ENCODE results near the gene WDR86. TPM values are rescaled to one million over a fixed set of nuclear protein-coding genes. Genes with fewer than 3 reads are reported as not detected.

WDR86 gene
- total RNA-seq, 1 experiment from 2014 or later, result 8.1 TPM

GRCh38 chr7:151336027-151336708 is 73.7 kb downstream of the WDR86 start:
- Histone ChIP-seq H2AK5ac (ENCODE audit: insufficient read length, low read length) (no peak overlapping the region), H3K9me3 (ENCODE audit: control insufficient read depth, low read depth, low read length) (no peaks in the 10 kb centered on the region), H3K27me3 (ENCODE audit: insufficient read depth, low read length) (peaks cover 2% of the 10 kb centered on the region; the same call in 1 of the 2 replicates), H3K79me1 (ENCODE audit: insufficient read depth, low read depth, low read length, poor library complexity, severe bottlenecking) (no peaks in the 10 kb centered on the region), H2AFZ (ENCODE audit: low read length) (no peak overlapping the region), H2BK5ac (ENCODE audit: insufficient read length, low read length) (no peak overlapping the region), H4K20me1 (ENCODE audit: control insufficient read depth, insufficient read depth, insufficient read length) (no peaks in the 10 kb centered on the region), H3K27ac (ENCODE audit: insufficient read length, low read depth, low read length) (no peak overlapping the region), H3K79me2 (ENCODE audit: insufficient read depth, low read length) (no peaks in the 10 kb centered on the region), H3K23ac (ENCODE audit: insufficient read length, low read depth, low read length) (no peak overlapping the region), H4K5ac (ENCODE audit: insufficient read length, low read depth, low read length) (no peak overlapping the region), H3T11ph (ENCODE audit: low read length) (no peak overlapping the region), H2BK12ac (ENCODE audit: insufficient read length, low read depth, low read length) (no peak overlapping the region), H2BK20ac (ENCODE audit: low read depth, low read length, poor library complexity, severe bottlenecking) (no peak overlapping the region), H3K23me2 (ENCODE audit: insufficient read length, low read depth, low read length, poor library complexity, severe bottlenecking) (no peaks in the 10 kb centered on the region), H3K4me2 (ENCODE audit: insufficient read depth, insufficient read length, low read length) (no peak overlapping the region), H3K4ac (ENCODE audit: low read depth, low read length) (no peak overlapping the region), H2BK15ac (ENCODE audit: low read depth, low read length) (no peak overlapping the region), H3K56ac (ENCODE audit: insufficient read length, low read depth, low read length) (no peak overlapping the region), H4K8ac (replicated peaks; ENCODE audit: insufficient read length, low read depth, low read length) (no peak overlapping the region), H3K4me1 (ENCODE audit: insufficient read depth, low read length) (0 out of 2 replicates have a peak, but pooled peaks cover 2% of the 10 kb centered on the region), H4K91ac (ENCODE audit: insufficient read length, low read depth, low read length) (no peak overlapping the region), H3K18ac (ENCODE audit: insufficient read length, low read depth, low read length) (no peak overlapping the region), H2BK120ac (ENCODE audit: low read depth, low read length, poor library complexity, severe bottlenecking) (no peak overlapping the region), H3K14ac (ENCODE audit: insufficient read depth, low read length) (no peak overlapping the region), H3K9ac (ENCODE audit: extremely low read depth, insufficient read length, low read length) (no peak overlapping the region)
- Mint-ChIP-seq H3K27me3 (ENCODE audit: low read depth) (peaks cover 5% of the 10 kb centered on the region), H3K36me3 (ENCODE audit: insufficient read depth in 1 of 3, low read depth in 3 of 3) (no peaks in the 10 kb centered on the region), H3K4me3 (no peak overlapping the region), H3K27ac (no peak overlapping the region), H3K4me1 (peaks cover 3 to 7% of the 10 kb centered on the region in 2 experiments), H3K9me3 (peaks cover 0 to 2% of the 10 kb centered on the region in 2 experiments; a peak in 2 of 5 replicates)
- WGBS (ENCODE audit: extremely low coverage, insufficient read length, low lambda C conversion rate), result no CpG with 5 or more reads among the region's 12 CpGs
- no peak for TF ChIP-seq CTCF (conservative IDR thresholded peaks at IDR 0.05)
- no peak for DNase-seq
